CD4-positive, alpha-beta T cell treated with Interleukin-1 beta for 1 hour (primary cell): ENCODE data around the gene NCOR2.
A peak's percentile ranks its signal among the peaks of the same experiment; 100 is the strongest.

ENCODE experiments used
- DNase-seq, 2 donors: peaks; one replicate each; pipeline ENCODE4 v3.0.0-alpha.2; 2020 to 2022

Gene NCOR2

GRCh38 chr12:124524231-124524925, 43.0 kb downstream of the NCOR2 start:
- no peak for DNase-seq

GRCh38 chr12:124523071-124523470, 44.3 kb downstream of the NCOR2 start:
- no peak for DNase-seq

GRCh38 chr12:124520907-124521306, 46.5 kb downstream of the NCOR2 start:
- no peak for DNase-seq

GRCh38 chr12:124520265-124520701, 47.1 kb downstream of the NCOR2 start:
- no peak for DNase-seq

- DNase-seq = no peak
These were observed 47.7 kb downstream of the NCOR2 start for GRCh38 chr12:124519746-124520145.

GRCh38 chr12:124518051-124518932, 49.1 kb downstream of the NCOR2 start:
- DNase-seq = peak in 1 of 2 donors; percentile 32
